ENCODE results near the gene ZNF214. TPM values are rescaled to one million over a fixed set of nuclear protein-coding genes. Genes with fewer than 3 reads are reported as not detected.

Gene ZNF214
- polyA plus RNA-seq, 3 donors = not detected

DNA sequence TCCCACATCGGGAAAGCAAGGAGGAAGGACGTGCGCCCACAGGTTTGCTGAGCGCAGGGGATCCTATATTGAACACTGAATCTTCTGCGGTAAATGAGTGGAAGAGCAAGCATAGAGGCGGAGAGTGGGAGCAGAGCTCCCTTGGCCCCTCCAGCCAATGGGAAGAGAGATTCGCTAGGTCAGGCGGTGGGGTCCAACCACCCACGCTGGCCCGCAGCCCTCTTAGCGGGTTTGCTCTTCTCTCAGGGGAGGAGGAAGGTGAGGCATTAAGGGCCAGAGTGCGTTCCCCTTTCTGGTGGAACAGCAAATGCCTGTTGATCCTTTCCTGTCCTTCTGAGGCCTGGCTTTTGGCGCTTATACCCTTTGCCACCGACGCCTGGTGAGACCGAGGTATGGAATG lies 10.7 kb upstream of the ZNF214 start:
- H3K9me3 Mint-ChIP-seq = peaks cover 0 to 2% (median 0%) of the 10 kb centered on the region in 7 donors
- no peak overlapping the region for H3K4me3 Mint-ChIP-seq
- no peaks in the 10 kb centered on the region for H3K36me3 Mint-ChIP-seq
- Histone ChIP-seq H3K27me3 (ENCODE audit: control insufficient read depth in 2 of 2, insufficient read depth in 2 of 2, low read length in 2 of 2) (no peaks in the 10 kb centered on the region), H3K36me3 (replicated peaks in 1 of 2; ENCODE audit: control insufficient read depth in 1 of 2, insufficient read depth in 2 of 2, low read length in 2 of 2) (no peaks in the 10 kb centered on the region), H3K27ac (ENCODE audit: low read depth in 1 of 2, low read length in 2 of 2) (no peak overlapping the region), H3K9ac (ENCODE audit: insufficient read depth, low read length, poor library complexity, severe bottlenecking) (no peak overlapping the region), H3K4me2 (replicated peaks; ENCODE audit: extremely low read depth, low read length, poor library complexity, severe bottlenecking) (no peak overlapping the region), H3K9me3 (replicated peaks in 1 of 2; ENCODE audit: control insufficient read depth in 1 of 2, insufficient read depth in 1 of 2, low read length in 2 of 2) (no peaks in the 10 kb centered on the region), H3K4me3 (replicated peaks in 1 of 3; ENCODE audit: low read depth in 2 of 3, low read length in 3 of 3) (no peak overlapping the region), H4K20me1 (ENCODE audit: insufficient read depth, low read length) (no peaks in the 10 kb centered on the region), H3K79me2 (ENCODE audit: insufficient read depth, low read length) (no peaks in the 10 kb centered on the region), H3K4me1 (ENCODE audit: control insufficient read depth in 1 of 2, insufficient read depth in 2 of 2, low read length in 2 of 2) (no peaks in the 10 kb centered on the region), H2AFZ (ENCODE audit: insufficient read depth, low read depth, low read length, poor library complexity, severe bottlenecking) (no peak overlapping the region)
- intact Hi-C loops (cut with micrococcal nuclease) = no loop called here
- WGBS (ENCODE audit: insufficient coverage) = 94% methylated on average over 14 of the region's 16 CpGs
- no peak for DNase-seq
- H3K27ac Mint-ChIP-seq = no peak overlapping the region
- peaks cover 0 to 3% (median 1%) of the 10 kb centered on the region in 3 donors for H3K27me3 Mint-ChIP-seq (ENCODE audit: low read depth in 3 of 3)
- no peaks in the 10 kb centered on the region for H3K4me1 Mint-ChIP-seq
- TF ChIP-seq, protein P1, sequence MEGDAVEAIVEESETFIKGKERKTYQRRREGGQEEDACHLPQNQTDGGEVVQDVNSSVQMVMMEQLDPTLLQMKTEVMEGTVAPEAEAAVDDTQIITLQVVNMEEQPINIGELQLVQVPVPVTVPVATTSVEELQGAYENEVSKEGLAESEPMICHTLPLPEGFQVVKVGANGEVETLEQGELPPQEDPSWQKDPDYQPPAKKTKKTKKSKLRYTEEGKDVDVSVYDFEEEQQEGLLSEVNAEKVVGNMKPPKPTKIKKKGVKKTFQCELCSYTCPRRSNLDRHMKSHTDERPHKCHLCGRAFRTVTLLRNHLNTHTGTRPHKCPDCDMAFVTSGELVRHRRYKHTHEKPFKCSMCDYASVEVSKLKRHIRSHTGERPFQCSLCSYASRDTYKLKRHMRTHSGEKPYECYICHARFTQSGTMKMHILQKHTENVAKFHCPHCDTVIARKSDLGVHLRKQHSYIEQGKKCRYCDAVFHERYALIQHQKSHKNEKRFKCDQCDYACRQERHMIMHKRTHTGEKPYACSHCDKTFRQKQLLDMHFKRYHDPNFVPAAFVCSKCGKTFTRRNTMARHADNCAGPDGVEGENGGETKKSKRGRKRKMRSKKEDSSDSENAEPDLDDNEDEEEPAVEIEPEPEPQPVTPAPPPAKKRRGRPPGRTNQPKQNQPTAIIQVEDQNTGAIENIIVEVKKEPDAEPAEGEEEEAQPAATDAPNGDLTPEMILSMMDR (IDR thresholded peaks at IDR 0.05) = no peak

DNA sequence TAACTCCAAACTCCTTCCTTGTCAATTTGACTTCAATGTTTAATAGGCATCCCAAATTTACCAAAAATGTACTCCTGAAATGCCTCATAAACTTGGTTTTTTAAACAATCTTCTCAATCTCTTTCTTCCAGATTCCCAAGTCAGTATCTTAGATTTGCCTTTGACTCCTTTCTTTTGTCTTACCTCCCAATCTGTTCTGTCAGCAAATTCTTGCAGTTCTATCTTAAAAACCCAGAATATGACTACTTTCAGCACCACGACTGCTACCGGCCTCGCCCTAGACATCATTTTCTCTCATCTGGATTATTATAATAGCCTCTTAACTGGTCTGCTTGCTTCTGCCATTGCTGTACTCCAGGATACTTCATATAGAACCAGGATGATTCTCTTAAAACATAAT lies 8.0 kb upstream of the ZNF214 start:
- no peaks in the 10 kb centered on the region for H3K79me2 ChIP-seq (ENCODE audit: insufficient read depth, low read length)
- no peak overlapping the region for H3K9ac ChIP-seq (ENCODE audit: insufficient read depth, low read length, poor library complexity, severe bottlenecking)
- H3K27ac ChIP-seq (ENCODE audit: low read depth in 1 of 2, low read length in 2 of 2) = no peak overlapping the region
- no peak overlapping the region for H2AFZ ChIP-seq (ENCODE audit: insufficient read depth, low read depth, low read length, poor library complexity, severe bottlenecking)
- H3K36me3 Mint-ChIP-seq = no peaks in the 10 kb centered on the region
- intact Hi-C loops (cut with micrococcal nuclease) = no loop called here
- H3K4me3 Mint-ChIP-seq = no peak overlapping the region
- H3K27me3 Mint-ChIP-seq (ENCODE audit: low read depth in 3 of 3) = peaks cover 4 to 7% (median 4%) of the 10 kb centered on the region in 3 donors
- H3K27ac Mint-ChIP-seq = no peak overlapping the region
- H3K27me3 ChIP-seq (ENCODE audit: control insufficient read depth in 2 of 2, insufficient read depth in 2 of 2, low read length in 2 of 2) = peaks cover 0 to 2% of the 10 kb centered on the region in 2 donors
- H3K4me1 ChIP-seq (ENCODE audit: control insufficient read depth in 1 of 2, insufficient read depth in 2 of 2, low read length in 2 of 2) = no peaks in the 10 kb centered on the region
- H3K36me3 ChIP-seq (replicated peaks in 1 of 2; ENCODE audit: control insufficient read depth in 1 of 2, insufficient read depth in 2 of 2, low read length in 2 of 2) = no peaks in the 10 kb centered on the region
- H4K20me1 ChIP-seq (ENCODE audit: insufficient read depth, low read length) = no peaks in the 10 kb centered on the region
- H3K4me3 ChIP-seq (replicated peaks in 1 of 3; ENCODE audit: low read depth in 2 of 3, low read length in 3 of 3) = no peak overlapping the region
- peaks cover 0 to 2% (median 0%) of the 10 kb centered on the region in 7 donors for H3K9me3 Mint-ChIP-seq
- no peaks in the 10 kb centered on the region for H3K4me1 Mint-ChIP-seq
- no peak overlapping the region for H3K4me2 ChIP-seq (replicated peaks; ENCODE audit: extremely low read depth, low read length, poor library complexity, severe bottlenecking)
- WGBS (ENCODE audit: insufficient coverage) = 89% methylated on average over 3 of the region's 3 CpGs
- TF ChIP-seq, protein P1 (IDR thresholded peaks at IDR 0.05) = no peak
- no peaks in the 10 kb centered on the region for H3K9me3 ChIP-seq (replicated peaks in 1 of 2; ENCODE audit: control insufficient read depth in 1 of 2, insufficient read depth in 1 of 2, low read length in 2 of 2)
- DNase-seq = no peak
